Neural cell (in vitro differentiated cells): ENCODE data around the gene MOCOS. TPM values are rescaled to one million over a fixed set of nuclear protein-coding genes. Genes with fewer than 3 reads are reported as not detected.

ENCODE experiments used
- H2AFZ ChIP-seq: fragments of 200-600, 300-800 bp; sonication (generic), shearing (Covaris generic); 2 replicates; pipeline ENCODE4 v1.6.0; 2014; ENCODE audit warnings: low read depth, mild to moderate bottlenecking, antibody characterized with exemption, low read length, moderate library complexity
- H3F3A ChIP-seq: fragments of 200-600 bp; shearing (Covaris generic); 2 replicates; pipeline ENCODE4 v1.6.1; 2016; ENCODE audit warnings: mild to moderate bottlenecking, moderate library complexity, mixed read lengths, antibody characterized with exemption, low read length; ENCODE audit not compliant: insufficient read depth, poor library complexity, severe bottlenecking
- H3K27ac ChIP-seq: fragments of 200-600, 300-800 bp; sonication (generic), shearing (Covaris generic); 2 replicates; pipeline ENCODE4 v1.5.1; 2014; ENCODE audit warnings: mild to moderate bottlenecking, low read length, moderate library complexity
- H3K27me3 ChIP-seq: fragments of 300-800, 200-600 bp; sonication (generic), shearing (Covaris generic); 2 replicates; pipeline ENCODE4 v1.6.0; 2014; ENCODE audit warnings: mild to moderate bottlenecking, low read depth, low read length, moderate library complexity; ENCODE audit not compliant: insufficient read depth
- H3K36me3 ChIP-seq: fragments of 300-800, 200-600 bp; sonication (generic), shearing (Covaris generic); 2 replicates; pipeline ENCODE4 v1.5.1; 2014; ENCODE audit warnings: mild to moderate bottlenecking, antibody characterized with exemption, low read length, moderate library complexity; ENCODE audit not compliant: insufficient read depth
- H3K4me2 ChIP-seq: fragments of 300-800, 200-600 bp; sonication (generic), shearing (Covaris generic); 2 replicates; pipeline ENCODE4 v1.6.0; 2014; ENCODE audit warnings: mild to moderate bottlenecking, low read length
- H3K4me3 ChIP-seq: fragments of 300-800, 200-600 bp; sonication (generic), shearing (Covaris generic); 2 replicates; pipeline ENCODE4 v1.5.1; 2014; ENCODE audit warnings: mild to moderate bottlenecking, low read length, moderate library complexity
- H3K79me2 ChIP-seq: fragments of 200-600 bp; shearing (Covaris generic); replicated peaks from 2 replicates; pipeline ENCODE4 v1.6.0; 2014; ENCODE audit warnings: mild to moderate bottlenecking, low read length, moderate library complexity; ENCODE audit not compliant: insufficient read depth
- H3K9ac ChIP-seq: fragments of 300-800, 200-600 bp; sonication (generic), shearing (Covaris generic); 2 replicates; pipeline ENCODE4 v1.6.1; 2016; ENCODE audit warnings: mild to moderate bottlenecking, low read length, mixed read lengths
- H3K9me2 ChIP-seq: fragments of 200-600 bp; shearing (Covaris generic); 2 replicates; pipeline ENCODE4 v1.6.1; 2016; ENCODE audit warnings: mild to moderate bottlenecking, low read length, mixed read lengths; ENCODE audit not compliant: insufficient read depth
- H3K9me3 ChIP-seq: fragments of 200-600, 300-800 bp; sonication (generic), shearing (Covaris generic); 2 replicates; pipeline ENCODE4 v1.6.1; 2016; ENCODE audit warnings: mild to moderate bottlenecking, mixed run types, low read length, moderate library complexity, mixed read lengths
- H4K20me1 ChIP-seq: fragments of 200-600 bp; shearing (Covaris generic); 2 replicates; pipeline ENCODE4 v1.6.1; 2016; ENCODE audit warnings: mild to moderate bottlenecking, mixed run types; ENCODE audit not compliant: insufficient read depth
- CTCF ChIP-seq: fragments of 450-650 bp; IDR thresholded peaks from 2 replicates; pipeline ENCODE4 v1.5.1; 2014; ENCODE audit warnings: antibody characterized with exemption, mild to moderate bottlenecking, moderate library complexity; ENCODE audit not compliant: poor library complexity, severe bottlenecking
- EP300 ChIP-seq: fragments of 450-650 bp; conservative IDR thresholded peaks from 2 replicates; pipeline ENCODE4 v1.6.1; 2014; ENCODE audit warnings: antibody characterized with exemption, mild to moderate bottlenecking, moderate library complexity; ENCODE audit not compliant: poor library complexity, severe bottlenecking
- EZH2 ChIP-seq: fragments of 200-600, 300-800 bp; shearing (Covaris generic), sonication (generic); IDR thresholded peaks from 2 replicates; pipeline ENCODE4 v1.6.1; 2014; ENCODE audit warnings: antibody characterized with exemption, low read length, borderline replicate concordance, mild to moderate bottlenecking; ENCODE audit not compliant: insufficient read depth, poor library complexity, severe bottlenecking
- MXI1 ChIP-seq: fragments of 450-650 bp; conservative IDR thresholded peaks from 2 replicates; pipeline ENCODE4 v1.6.1; 2014; ENCODE audit warnings: antibody characterized with exemption, mild to moderate bottlenecking; ENCODE audit not compliant: poor library complexity, severe bottlenecking
- POLR2AphosphoS5 ChIP-seq: IDR thresholded peaks from 2 replicates; pipeline ENCODE4 v1.6.1; 2012
- RAD21 ChIP-seq: fragments of 450-650 bp; conservative IDR thresholded peaks from 2 replicates; pipeline ENCODE4 v1.6.1; 2014; ENCODE audit warnings: antibody characterized with exemption, mild to moderate bottlenecking, moderate library complexity
- REST ChIP-seq: IDR thresholded peaks from 2 replicates; pipeline ENCODE4 v1.6.1; 2012; ENCODE audit warnings: borderline replicate concordance
- SMC3 ChIP-seq: fragments of 450-650 bp; conservative IDR thresholded peaks from 2 replicates; pipeline ENCODE4 v1.6.1; 2014; ENCODE audit warnings: antibody characterized with exemption, mild to moderate bottlenecking, moderate library complexity; ENCODE audit not compliant: poor library complexity
- TAF1 ChIP-seq: IDR thresholded peaks from 2 replicates; pipeline ENCODE4 v1.6.1; 2012; ENCODE audit warnings: low read depth
- polyA plus RNA-seq: library from polyadenylated mRNA; depleted of rRNA; stranded (reverse); fragments of >200 nt; gene quantifications from 2 replicates; pipeline ENCODE4 v1.2.3, GENCODE V29; 2014

The MOCOS gene
- polyA plus RNA-seq, 1 donor from 2014 or later = not detected

- no peaks in the 10 kb centered on the region for H3K9me2 ChIP-seq
- no peaks in the 10 kb centered on the region for H3K79me2 ChIP-seq
- H3K4me2 ChIP-seq = no peak overlapping the region
- no peaks in the 10 kb centered on the region for H3K27me3 ChIP-seq
- no peak overlapping the region for H3K9ac ChIP-seq
- TF ChIP-seq POLR2AphosphoS5 (no peak), EZH2 (no peak), TAF1 (no peak), REST (no peak), MXI1 (no peak), RAD21 (no peak), SMC3 (no peak), CTCF (no peak), EP300 (no peak)
- H3K4me3 ChIP-seq = no peak overlapping the region
- H3K36me3 ChIP-seq = no peaks in the 10 kb centered on the region
- H3F3A ChIP-seq = no peaks in the 10 kb centered on the region
- no peaks in the 10 kb centered on the region for H4K20me1 ChIP-seq
- H2AFZ ChIP-seq = no peak overlapping the region
- no peaks in the 10 kb centered on the region for H3K9me3 ChIP-seq
- no peak overlapping the region for H3K27ac ChIP-seq
Measured at GRCh38 chr18:36283448-36283847, 96.2 kb downstream of the MOCOS start.

- H2AFZ ChIP-seq = no peak overlapping the region
- TF ChIP-seq SMC3 = no peak
- TF ChIP-seq TAF1 = no peak
- TF ChIP-seq REST = no peak
- TF ChIP-seq MXI1 = no peak
- no peak for TF ChIP-seq CTCF
- TF ChIP-seq EZH2 = no peak
- TF ChIP-seq EP300 = no peak
- TF ChIP-seq POLR2AphosphoS5 = no peak
- no peak for TF ChIP-seq RAD21
Measured at GRCh38 chr18:36284268-36284667, 97.0 kb downstream of the MOCOS start.

More at GRCh38 chr18:36284268-36284667, 97.0 kb downstream of the MOCOS start:
- Histone ChIP-seq H3K4me2 (no peak overlapping the region), H3K27ac (no peak overlapping the region), H3K9me2 (no peaks in the 10 kb centered on the region), H3K4me3 (no peak overlapping the region), H3K9ac (no peak overlapping the region), H3K9me3 (no peaks in the 10 kb centered on the region), H3F3A (no peaks in the 10 kb centered on the region), H3K36me3 (no peaks in the 10 kb centered on the region), H4K20me1 (no peaks in the 10 kb centered on the region), H3K27me3 (no peaks in the 10 kb centered on the region), H3K79me2 (no peaks in the 10 kb centered on the region)
